Measurements from ENCODE around the gene MLXIPL.
"Not testable (repeated sequence)": the region's sequence is repeated elsewhere in the genome, so short reads cannot be mapped to it uniquely, and the experiment has no call there.

The MLXIPL gene

DNA sequence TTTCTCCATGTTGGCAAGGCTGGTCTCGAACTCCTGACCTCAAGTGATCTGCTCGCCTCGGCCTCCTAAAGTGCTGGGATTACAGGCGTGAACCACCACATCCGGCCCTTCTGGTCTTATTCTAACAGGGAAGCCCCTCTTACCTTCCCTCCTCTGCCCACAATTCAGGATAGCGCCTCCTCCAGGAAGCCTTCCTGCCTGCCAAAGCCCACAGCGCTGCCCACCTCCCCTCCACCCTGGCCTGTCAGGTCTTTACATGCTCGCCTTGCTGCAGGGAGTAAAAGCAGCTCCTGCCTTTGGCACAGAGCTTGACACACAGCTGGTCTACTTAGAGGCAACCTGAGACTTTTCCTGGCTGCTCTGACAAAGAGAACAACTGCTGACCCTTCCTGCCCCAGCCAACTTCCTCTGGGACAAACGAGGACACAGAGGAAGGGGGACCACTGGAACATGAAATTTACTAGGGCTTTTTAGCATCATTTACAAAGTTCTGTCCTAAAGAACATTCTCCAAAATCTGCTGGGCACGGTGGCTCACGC is 13.2 kb downstream of the MLXIPL start:
- FAIRE-seq: no peak

DNA sequence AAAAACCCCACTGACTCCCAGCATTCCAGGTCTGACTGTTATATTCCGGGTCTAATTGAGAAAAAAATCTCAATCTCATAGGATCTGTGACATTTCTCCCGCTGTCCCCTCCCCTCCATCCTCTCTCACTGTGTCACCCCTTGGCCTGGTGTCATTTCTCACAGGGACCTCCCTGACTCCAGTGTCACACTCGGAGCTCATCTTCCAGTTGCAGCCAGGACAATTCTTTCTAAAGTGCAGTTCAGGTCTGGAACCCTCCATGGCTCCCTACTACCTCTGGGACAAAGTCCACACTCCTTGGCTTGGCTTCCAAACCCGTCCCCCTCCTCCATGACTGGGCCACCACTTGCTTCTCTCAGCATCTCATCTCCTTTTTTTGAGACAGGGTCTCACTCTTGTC is 14.2 kb downstream of the MLXIPL start:
- no peak for FAIRE-seq

- FAIRE-seq: not testable (repeated sequence)
These were observed 16.7 kb downstream of the MLXIPL start for GRCh38 chr7:73607692-73607983.

DNA sequence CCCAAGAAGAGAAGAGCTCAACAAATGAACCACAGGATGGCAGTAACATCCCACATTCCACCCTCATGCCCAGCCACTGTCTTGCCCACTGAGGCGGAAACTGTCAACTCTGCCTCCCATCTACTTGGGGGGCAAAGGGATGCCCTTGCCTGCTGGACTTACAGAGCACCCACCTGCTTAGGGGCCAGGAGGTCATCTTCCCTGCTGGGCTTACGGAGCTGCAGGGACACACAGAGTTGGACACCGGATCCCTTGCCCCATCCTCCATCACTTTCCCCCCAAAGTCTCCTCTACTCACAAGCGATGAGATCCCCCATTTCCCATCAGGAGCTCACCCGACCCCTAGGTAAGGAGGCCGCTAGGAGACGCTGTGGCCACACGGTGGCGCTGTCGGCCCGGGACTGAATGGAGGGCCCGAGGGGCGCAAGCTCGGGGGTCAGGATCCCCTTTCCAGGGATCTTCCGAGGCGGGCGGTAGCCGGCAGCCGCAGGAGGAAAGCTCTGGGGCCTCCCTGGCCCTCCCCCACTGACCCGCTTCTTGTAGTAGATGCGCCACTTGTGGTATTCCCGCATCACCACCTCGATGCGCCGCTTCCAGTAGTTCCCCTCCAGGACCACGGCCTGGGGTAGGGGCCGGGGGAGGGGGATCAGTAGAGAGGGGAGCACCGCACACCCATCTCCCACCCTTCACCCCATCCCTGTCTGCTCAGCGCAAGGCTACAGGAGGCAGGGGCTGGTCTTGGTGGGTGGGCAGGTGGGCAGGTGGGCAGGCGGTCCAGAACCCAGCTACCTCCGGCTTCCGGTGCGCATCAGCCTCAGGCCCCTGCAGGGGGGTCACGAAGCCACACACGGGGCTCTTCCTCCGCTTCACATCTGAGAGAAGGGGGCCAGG is 17.3 kb downstream of the MLXIPL start:
- no peak for FAIRE-seq

- no peak for FAIRE-seq
These were observed 18.6 kb downstream of the MLXIPL start for GRCh38 chr7:73605601-73606220.

GRCh38 chr7:73602721-73603651 is 21.3 kb downstream of the MLXIPL start:
- FAIRE-seq: no peak

- FAIRE-seq: no peak
These were observed 24.4 kb downstream of the MLXIPL start for GRCh38 chr7:73599916-73600315.

DNA sequence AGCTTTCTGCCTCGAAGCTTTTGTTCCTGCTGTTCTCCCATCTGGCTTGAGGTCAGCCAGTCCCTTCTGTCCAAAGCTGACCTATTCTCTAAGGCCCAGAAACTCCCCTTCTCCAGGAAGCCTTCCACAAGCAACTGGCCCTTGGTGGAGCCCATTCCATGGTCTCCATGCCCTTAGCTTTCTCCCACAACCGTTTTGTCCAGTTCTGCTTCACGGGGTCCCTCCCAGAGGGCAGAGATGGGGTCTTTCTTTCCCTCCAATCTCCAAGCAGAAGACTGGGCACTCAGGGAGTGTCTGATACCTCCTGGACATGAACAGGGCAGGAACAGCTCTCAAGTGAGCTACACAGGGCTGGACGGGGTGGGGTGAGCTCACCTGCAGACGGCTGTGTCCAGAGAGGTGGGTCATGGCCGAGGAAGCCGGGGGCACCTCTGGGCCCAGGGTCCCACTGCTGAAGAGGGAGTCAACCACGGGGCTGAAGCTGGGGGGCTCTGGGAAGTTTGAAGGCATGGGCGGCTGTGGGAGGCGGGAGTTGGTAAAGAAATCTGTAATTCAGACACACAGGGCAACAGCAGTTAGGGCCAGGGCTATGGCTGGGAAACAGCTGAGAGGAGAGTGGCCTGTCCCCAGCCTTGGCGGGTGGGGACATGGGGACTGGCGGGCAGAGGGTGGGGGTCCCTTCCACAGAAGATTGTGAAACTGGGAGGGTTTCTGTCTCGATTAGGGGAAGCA is 25.0 kb downstream of the MLXIPL start:
- FAIRE-seq: no peak

- no peak for FAIRE-seq
These were observed 26.1 kb downstream of the MLXIPL start for GRCh38 chr7:73597978-73598782.

DNA sequence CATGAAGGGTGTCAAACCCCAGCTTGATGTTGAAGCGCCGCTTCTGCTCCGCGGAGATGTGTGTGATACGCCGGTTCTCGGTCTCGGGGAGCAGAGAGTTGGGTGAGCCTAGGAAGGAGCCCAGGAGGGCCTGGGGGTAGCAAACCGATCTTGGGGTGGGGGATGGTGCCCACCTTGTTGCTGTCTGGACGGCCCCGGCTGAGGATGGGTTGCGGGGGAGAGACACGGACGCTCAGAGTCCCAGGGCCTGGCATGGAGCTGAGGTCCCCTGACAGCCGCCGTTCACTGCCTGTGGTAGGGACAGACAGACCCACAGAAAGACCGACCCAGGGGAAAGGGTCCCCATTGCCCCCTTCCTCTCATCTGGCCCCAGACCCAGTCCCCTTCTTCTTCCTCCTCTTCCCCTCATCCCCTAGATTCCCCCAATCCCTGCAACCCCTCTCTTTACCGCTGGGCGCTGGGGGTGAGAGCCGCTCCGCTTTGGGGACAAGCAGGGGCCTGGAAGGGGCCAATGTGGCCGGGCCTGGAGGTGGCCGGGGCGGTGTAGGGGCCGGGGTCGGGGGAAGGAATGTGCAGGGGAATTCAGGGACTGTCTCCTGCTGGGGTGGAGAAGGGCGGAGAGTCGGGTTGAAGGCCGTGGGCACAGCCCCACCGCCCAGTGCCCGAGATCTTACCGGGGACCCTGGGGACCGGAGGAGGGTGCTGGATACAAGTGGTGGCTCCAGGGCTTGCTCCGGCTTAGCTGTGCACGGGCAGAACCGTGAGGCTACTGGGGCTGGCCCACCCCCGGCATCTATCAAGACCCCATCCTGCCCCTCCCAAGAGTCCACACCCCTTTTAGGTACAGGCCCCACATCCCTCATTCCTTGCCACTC is 27.9 kb downstream of the MLXIPL start:
- no peak for FAIRE-seq

- no peak for FAIRE-seq
These were observed 29.0 kb downstream of the MLXIPL start for GRCh38 chr7:73595358-73595757.

DNA sequence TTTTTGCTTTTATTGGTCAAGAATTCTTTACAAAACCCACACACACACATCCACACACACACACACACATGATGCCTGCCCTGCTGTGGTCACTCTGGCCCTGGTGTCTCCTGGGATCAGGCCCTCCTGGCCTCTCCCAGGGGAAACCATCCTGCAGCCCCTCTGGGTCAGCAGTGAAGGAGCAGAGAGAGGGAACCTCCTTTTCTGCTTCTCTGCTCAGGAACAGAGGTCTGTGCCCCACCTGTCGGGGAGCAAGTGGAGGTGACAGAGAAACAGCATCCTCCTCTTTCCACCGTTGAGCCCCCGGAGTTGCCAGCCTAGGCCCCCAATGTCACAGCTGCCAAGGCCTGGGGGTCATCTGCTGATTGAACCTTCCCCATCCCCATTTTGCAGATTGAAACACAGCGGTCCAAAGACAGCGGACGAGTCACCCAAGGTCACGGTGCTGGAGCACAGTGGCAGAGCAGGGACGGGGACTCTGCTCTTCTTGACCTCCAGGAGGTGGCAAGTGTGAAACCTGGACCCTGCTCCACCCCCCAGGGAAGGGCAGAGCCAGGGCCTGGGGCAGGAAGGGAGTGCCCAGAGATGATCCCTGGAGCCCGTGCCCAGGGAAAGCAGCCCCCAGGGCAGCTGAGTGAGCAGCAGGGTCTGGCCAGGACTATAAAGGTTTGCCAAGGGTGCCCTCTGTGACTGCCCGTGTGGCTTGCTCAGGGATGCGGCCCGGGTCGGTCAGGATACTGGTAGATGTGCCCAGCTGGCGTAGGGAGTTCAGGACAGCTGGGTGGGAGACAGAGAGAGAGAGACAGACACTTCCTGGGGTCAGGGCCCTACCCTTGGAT is 30.9 kb downstream of the MLXIPL start:
- FAIRE-seq: no peak

DNA sequence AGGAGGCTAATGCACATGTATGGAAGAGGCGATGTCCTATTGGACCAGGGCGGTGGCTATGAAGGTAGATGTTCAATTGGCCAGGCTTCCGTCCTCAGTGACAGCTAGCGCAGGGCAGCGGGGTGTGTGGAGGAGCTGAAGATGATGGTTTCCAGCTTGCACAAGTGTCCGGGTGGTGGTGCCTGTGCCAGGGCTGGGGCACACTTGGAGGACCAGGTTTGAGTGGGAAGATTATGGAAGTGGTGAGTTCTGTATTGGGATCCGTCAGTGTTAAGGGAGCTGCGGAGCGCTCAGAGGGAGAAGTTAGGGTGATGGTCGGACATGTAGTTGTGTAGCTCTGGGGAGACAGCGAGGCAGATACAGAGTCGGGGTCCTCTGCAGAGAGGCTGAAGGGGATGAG is 37.4 kb downstream of the MLXIPL start:
- FAIRE-seq: no peak

GRCh38 chr7:73585196-73585595 is 39.1 kb downstream of the MLXIPL start:
- no peak for FAIRE-seq

DNA sequence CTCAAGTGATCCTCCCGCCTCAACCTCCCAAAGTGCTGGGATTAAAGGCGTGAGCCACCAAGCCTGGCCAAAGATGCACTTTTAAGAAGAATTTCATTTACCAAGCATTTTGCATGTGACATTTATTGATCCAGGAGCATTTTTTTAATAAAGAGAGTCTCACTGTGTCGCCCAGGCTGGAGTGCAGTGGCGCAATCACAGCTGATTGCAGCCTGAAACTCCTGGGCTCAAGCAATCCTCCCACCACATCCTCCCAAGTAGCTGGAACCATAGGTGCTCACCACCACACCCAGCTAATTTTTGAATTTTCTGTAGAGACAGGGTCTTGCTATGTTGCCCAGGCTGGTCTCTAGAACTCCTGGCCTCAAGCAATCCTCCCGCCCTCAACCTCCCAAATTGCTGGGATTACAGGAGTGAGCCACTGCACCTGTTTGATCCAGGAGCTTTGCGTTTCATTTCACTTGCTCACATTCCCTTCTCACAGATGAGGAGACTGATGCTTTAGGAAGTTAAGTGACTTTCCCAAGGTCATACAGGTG is 41.6 kb downstream of the MLXIPL start:
- FAIRE-seq: no peak

GRCh38 chr7:73581006-73581405 is 43.3 kb downstream of the MLXIPL start:
- FAIRE-seq: not testable (repeated sequence)

DNA sequence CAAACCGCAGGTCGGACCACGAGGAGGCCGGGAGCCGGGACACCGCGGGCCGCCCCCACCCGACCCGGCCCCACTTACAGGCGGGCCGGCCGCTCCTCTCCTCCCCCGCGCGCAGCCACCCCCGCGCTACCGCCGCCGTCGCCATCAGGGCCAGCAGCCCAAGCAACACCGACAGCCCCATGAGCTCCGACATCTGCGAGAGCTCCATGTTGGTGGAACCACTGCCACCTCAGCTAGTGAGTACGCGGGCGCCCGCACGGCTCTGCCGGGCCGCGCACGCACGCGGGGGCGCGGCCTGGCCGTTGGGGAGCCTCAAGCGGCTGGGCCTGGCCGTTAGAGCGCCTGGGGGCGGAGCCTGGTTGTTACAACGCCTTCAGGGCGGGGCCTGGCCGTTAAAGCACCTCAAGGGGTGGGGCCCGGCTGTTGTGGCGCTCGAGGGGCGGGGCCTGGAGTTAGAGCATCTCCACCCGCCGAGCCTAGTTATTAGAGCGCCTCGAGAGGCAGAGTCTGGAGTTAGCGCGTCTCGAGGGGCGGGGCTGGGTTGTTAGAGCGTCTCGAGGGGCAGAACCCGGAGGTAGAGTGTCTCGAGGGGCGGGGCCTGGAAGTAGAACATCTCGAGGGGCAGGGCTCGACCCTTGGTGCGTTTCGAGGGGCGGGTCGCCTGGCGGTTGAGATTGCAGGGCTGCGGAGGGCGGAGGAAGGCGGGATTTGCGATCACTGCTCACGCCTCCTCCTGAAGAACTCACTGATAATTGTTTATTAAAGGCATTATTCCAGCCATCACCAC is 45.8 kb downstream of the MLXIPL start, which contains the start of gene TBL2:
Gene TBL2, minus strand, starts transcription at position 238 of the 787 bp plus-strand sequence. Its CDS starts 30 bp downstream, at position 208.
- no peak for FAIRE-seq

GRCh38 chr7:73577627-73578341 is 46.5 kb downstream of the MLXIPL start:
- no peak for FAIRE-seq

All from islet of Langerhans (tissue), 1 donor.